Vagina (tissue), 2 donors: Measurements from ENCODE around the gene ARHGEF28. TPM values are rescaled to one million over a fixed set of nuclear protein-coding genes. Genes with fewer than 3 reads are reported as not detected.
A peak's percentile ranks its signal among the peaks of the same experiment; 100 is the strongest.

Experiments
- DNase-seq, 2 donors: peaks; one replicate each; pipeline ENCODE4 v3.0.0-alpha.2; 2017; ENCODE audit errors: extremely low spot score in 2 of 2
- H3K27ac ChIP-seq: fragments of 200-600 bp; sonication (generic); one replicate; pipeline ENCODE4 v1.5.1; 2019
- H3K27me3 ChIP-seq: fragments of 200-600 bp; sonication (generic); one replicate; pipeline ENCODE4 v1.5.1; 2019
- H3K36me3 ChIP-seq, 2 donors: fragments of 200-600 bp; sonication (generic); one replicate each; pipeline ENCODE4 v1.5.1; 2017 to 2019
- H3K4me1 ChIP-seq: fragments of 200-600 bp; sonication (generic); one replicate; pipeline ENCODE4 v1.5.1; 2019
- H3K4me3 ChIP-seq, 2 donors: fragments of 200-600 bp; sonication (generic); 1 replicate in 1 of 2; 2 replicates in 1 of 2; pipeline ENCODE4 v1.5.1; 2016 to 2019
- H3K9me3 ChIP-seq: fragments of 200-600 bp; sonication (generic); one replicate; pipeline ENCODE4 v1.5.1; 2019
- POLR2A ChIP-seq, 2 donors: fragments of 450-650 bp; IDR thresholded peaks; one replicate each; pipeline ENCODE4 v1.6.1; 2017; ENCODE audit warnings: antibody characterized with exemption in 2 of 2, mild to moderate bottlenecking in 2 of 2, moderate library complexity in 2 of 2
- POLR2AphosphoS5 ChIP-seq, 2 donors: sonication (generic); formaldehyde crosslinking; IDR thresholded peaks; one replicate each; pipeline ENCODE4 v1.9.0; 2017; ENCODE audit warnings: antibody characterized with exemption in 2 of 2, mild to moderate bottlenecking in 2 of 2, low read depth in 1 of 2; ENCODE audit not compliant: insufficient read depth in 1 of 2
- intact Hi-C: fragments of 100-400 bp; cut with DNase I; formaldehyde crosslinking; loops from one replicate; pipeline ENCODE4 v1.15.1; 2023
- total RNA-seq: library from RNA; depleted of rRNA; stranded (reverse); fragments of >200 nt; gene quantifications from one replicate; pipeline ENCODE4 v1.2.3, GENCODE V29; 2016
- TF ChIP-seq, protein P1 (sequence below), 3 experiments: fragments of 450-650 bp in 2 of 3; fragments of 200-600 bp in 1 of 3; sonication (generic) in 1 of 3; IDR thresholded peaks; one replicate each; pipeline ENCODE4 v1.5.1; 2017 to 2019; ENCODE audit warnings: antibody characterized with exemption in 3 of 3, mild to moderate bottlenecking in 2 of 3, moderate library complexity in 2 of 3

Gene ARHGEF28
- total RNA-seq, 1 donor from 2014 or later, result 41.0 TPM

DNA sequence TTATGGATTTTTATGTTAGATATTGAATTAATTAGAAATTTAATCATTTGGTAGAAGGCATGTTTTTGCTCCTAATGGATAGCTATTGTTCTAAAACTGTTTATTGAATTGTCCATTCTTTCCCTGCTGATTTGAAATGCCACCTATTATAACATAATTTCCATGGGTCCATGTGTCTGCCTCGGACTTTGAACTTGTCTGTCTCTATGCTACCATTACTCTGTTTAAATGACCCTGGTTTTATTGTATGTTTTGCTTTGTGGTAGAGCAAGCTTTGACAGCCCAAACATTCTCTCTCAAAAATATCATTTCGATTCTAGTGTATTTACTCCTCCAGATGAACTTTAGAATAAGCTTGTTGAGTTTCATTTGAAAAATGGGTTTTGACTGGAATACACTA is 120.6 kb downstream of the ARHGEF28 start:
- H3K4me1 ChIP-seq, result peaks cover 12% of the 10 kb centered on the region
- TF ChIP-seq POLR2AphosphoS5 (IDR thresholded peaks at IDR 0.05; ENCODE audit: insufficient read depth in 1 of 2, low read depth in 1 of 2) (no peak), POLR2A (IDR thresholded peaks at IDR 0.05) (no peak)
- TF ChIP-seq, protein P1, sequence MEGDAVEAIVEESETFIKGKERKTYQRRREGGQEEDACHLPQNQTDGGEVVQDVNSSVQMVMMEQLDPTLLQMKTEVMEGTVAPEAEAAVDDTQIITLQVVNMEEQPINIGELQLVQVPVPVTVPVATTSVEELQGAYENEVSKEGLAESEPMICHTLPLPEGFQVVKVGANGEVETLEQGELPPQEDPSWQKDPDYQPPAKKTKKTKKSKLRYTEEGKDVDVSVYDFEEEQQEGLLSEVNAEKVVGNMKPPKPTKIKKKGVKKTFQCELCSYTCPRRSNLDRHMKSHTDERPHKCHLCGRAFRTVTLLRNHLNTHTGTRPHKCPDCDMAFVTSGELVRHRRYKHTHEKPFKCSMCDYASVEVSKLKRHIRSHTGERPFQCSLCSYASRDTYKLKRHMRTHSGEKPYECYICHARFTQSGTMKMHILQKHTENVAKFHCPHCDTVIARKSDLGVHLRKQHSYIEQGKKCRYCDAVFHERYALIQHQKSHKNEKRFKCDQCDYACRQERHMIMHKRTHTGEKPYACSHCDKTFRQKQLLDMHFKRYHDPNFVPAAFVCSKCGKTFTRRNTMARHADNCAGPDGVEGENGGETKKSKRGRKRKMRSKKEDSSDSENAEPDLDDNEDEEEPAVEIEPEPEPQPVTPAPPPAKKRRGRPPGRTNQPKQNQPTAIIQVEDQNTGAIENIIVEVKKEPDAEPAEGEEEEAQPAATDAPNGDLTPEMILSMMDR (IDR thresholded peaks at IDR 0.05), result no peak
- H3K4me3 ChIP-seq, result no peak overlapping the region
- H3K27ac ChIP-seq, result no peak overlapping the region
- no peaks in the 10 kb centered on the region for H3K9me3 ChIP-seq
- no peaks in the 10 kb centered on the region for H3K36me3 ChIP-seq
- H3K27me3 ChIP-seq, result no peaks in the 10 kb centered on the region
- no peak for DNase-seq
- intact Hi-C loops, result no loop called here

- TF ChIP-seq, protein P1 (IDR thresholded peaks at IDR 0.05), result no peak
- TF ChIP-seq POLR2AphosphoS5 (IDR thresholded peaks at IDR 0.05; ENCODE audit: insufficient read depth in 1 of 2, low read depth in 1 of 2), result no peak
- TF ChIP-seq POLR2A (IDR thresholded peaks at IDR 0.05), result no peak
- intact Hi-C loops, result no loop called here
- Histone ChIP-seq H3K9me3 (no peaks in the 10 kb centered on the region), H3K36me3 (no peaks in the 10 kb centered on the region), H3K27me3 (no peaks in the 10 kb centered on the region), H3K27ac (peak overlapping the region; percentile 12), H3K4me3 (no peak overlapping the region), H3K4me1 (peaks cover 12% of the 10 kb centered on the region)
- DNase-seq, result no peak
Measured at GRCh38 chr5:73747696-73748380, 121.8 kb downstream of the ARHGEF28 start.

- H3K36me3 ChIP-seq, result no peaks in the 10 kb centered on the region
- no peak for DNase-seq
- H3K9me3 ChIP-seq, result no peaks in the 10 kb centered on the region
- intact Hi-C loops, result no loop called here
- peaks cover 12% of the 10 kb centered on the region for H3K4me1 ChIP-seq
- no peak for TF ChIP-seq POLR2A (IDR thresholded peaks at IDR 0.05)
- TF ChIP-seq, protein P1 (IDR thresholded peaks at IDR 0.05), result no peak
- TF ChIP-seq POLR2AphosphoS5 (IDR thresholded peaks at IDR 0.05; ENCODE audit: insufficient read depth in 1 of 2, low read depth in 1 of 2), result no peak
- H3K27ac ChIP-seq, result peak overlapping the region; percentile 57
- no peaks in the 10 kb centered on the region for H3K27me3 ChIP-seq
- H3K4me3 ChIP-seq, result peak overlapping the region in 1 of 2 donors; percentile 20
Measured at GRCh38 chr5:73748510-73749400, 122.8 kb downstream of the ARHGEF28 start.

DNA sequence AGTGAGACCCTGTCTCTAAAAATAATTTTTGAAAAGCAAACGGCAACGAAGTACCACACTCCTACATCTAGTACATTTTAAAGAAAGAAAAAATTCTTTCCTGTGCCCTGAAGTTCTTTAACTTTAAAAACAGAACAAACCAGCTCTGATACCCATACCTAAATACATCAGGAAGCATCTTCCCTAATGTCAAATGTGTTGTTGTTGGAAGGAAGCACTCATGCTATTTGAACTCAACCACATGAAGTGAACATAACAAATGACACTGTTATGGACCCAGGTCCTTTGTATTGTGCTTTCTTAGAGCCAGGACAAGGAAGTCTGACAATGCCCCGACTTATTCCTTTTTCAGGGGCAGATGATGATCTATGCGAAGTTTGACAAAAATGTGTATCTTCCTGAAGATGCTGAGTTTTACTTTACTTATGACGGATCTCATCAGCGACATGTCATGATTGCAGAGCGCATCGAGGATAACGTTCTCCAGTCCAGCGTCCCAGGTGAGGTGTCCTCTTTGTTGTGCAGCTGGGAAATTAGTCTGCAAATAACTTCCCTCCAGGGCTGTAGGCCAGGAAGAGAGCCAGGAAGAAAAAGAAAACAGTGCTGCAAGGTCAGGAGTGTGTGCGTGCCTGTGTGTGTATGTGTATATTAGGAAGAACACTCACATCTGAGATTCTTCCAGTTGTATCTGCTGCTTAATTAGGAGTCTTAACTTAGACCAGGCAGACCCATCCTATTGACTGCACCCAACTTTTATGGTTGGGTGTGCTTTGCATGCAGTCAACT is 123.7 kb downstream of the ARHGEF28 start:
- Histone ChIP-seq H3K9me3 (no peaks in the 10 kb centered on the region), H3K4me1 (peaks cover 12% of the 10 kb centered on the region), H3K27ac (peak overlapping the region; percentile 57), H3K36me3 (no peaks in the 10 kb centered on the region), H3K4me3 (no peak overlapping the region), H3K27me3 (no peaks in the 10 kb centered on the region)
- TF ChIP-seq POLR2A (IDR thresholded peaks at IDR 0.05), result no peak
- no peak for TF ChIP-seq POLR2AphosphoS5 (IDR thresholded peaks at IDR 0.05; ENCODE audit: insufficient read depth in 1 of 2, low read depth in 1 of 2)
- TF ChIP-seq, protein P1 (IDR thresholded peaks at IDR 0.05), result no peak
- no peak for DNase-seq
- intact Hi-C loops, result no loop called here
